Effector memory CD8-positive, alpha-beta T cell (primary cell): ENCODE results near the gene KRTAP3-2.

Experiments used
- ATAC-seq: fragments of 150-1000 bp; cut with Tn5 transposase; replicated peaks from 2 replicates; pipeline ENCODE4 v1.10.0; 2021; ENCODE audit warnings: mild to moderate bottlenecking, moderate library complexity
- DNase-seq, 3 experiments: peaks; one replicate each; pipeline ENCODE4 v3.0.0; 2021
- H3K27ac Mint-ChIP-seq, 2 donors: one replicate each; pipeline ENCODE4 v1.8.0; 2022; ENCODE audit warnings: mild to moderate bottlenecking in 2 of 2, mixed read lengths in 2 of 2, moderate library complexity in 2 of 2
- H3K27me3 Mint-ChIP-seq, 2 donors: one replicate each; pipeline ENCODE4 v1.8.0; 2022; ENCODE audit warnings: mixed read lengths in 2 of 2
- H3K36me3 Mint-ChIP-seq: one replicate; pipeline ENCODE4 v1.8.0; 2022; ENCODE audit warnings: mild to moderate bottlenecking, moderate library complexity, mixed read lengths; ENCODE audit not compliant: insufficient read depth
- H3K4me1 Mint-ChIP-seq, 2 donors: one replicate each; pipeline ENCODE4 v1.8.0; 2022; ENCODE audit warnings: low read depth in 2 of 2, mixed read lengths in 2 of 2
- H3K4me3 Mint-ChIP-seq, 2 donors: one replicate each; pipeline ENCODE4 v1.8.0; 2022; ENCODE audit warnings: mild to moderate bottlenecking in 2 of 2, mixed read lengths in 2 of 2, moderate library complexity in 2 of 2
- H3K9me3 Mint-ChIP-seq, 2 donors: one replicate each; pipeline ENCODE4 v1.8.0; 2022; ENCODE audit warnings: mixed read lengths in 2 of 2

KRTAP3-2 gene

DNA sequence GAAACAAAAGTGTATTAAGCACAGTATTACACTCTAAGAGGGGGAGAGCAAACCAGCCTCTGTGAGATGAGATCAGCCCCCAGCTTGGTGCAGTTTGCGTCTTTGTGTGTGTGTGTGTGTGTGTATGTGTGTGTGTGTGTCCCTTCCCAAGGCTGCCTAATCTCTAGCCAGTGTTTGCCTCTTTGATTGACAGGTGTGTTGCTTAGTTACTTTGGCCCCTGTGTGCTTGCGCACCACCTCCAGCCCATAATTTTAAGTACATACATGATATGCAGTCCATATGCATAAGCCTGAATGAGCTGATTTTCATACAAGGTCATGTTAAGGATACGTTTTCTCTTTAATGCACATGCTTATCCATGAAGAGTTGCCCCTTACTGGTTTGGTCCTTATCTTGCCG, 2.1 kb upstream of the KRTAP3-2 start:
- Mint-ChIP-seq H3K4me3 (no peak overlapping the region), H3K4me1 (no peaks in the 10 kb centered on the region), H3K9me3 (no peaks in the 10 kb centered on the region), H3K27ac (no peak overlapping the region), H3K36me3 (no peaks in the 10 kb centered on the region), H3K27me3 (peaks cover 64 to 71% of the 10 kb centered on the region in 2 donors)
- no peak for ATAC-seq
- DNase-seq = no peak

DNA sequence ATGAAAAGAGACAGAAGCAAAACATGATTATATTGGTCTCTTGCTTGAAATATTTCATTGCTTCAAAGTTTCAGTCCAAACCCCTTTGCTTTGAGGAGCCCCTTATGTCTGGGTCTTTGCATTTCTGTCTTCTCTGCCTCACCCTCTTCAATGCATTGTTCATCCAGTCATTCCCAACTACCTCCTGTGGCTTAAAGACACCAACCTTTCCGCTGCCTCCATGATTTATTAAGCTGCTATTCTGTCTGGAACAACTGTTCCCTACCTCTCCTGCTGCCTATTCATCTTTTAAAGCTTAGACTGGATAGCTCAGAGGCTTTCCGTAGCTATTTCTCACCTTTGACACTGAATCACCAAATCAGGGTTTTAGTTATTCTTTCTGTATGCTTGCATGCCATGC, 2.3 kb downstream of the KRTAP3-2 start:
- Mint-ChIP-seq H3K4me1 (no peaks in the 10 kb centered on the region), H3K9me3 (no peaks in the 10 kb centered on the region), H3K27me3 (peaks cover 83 to 84% of the 10 kb centered on the region in 2 donors), H3K4me3 (no peak overlapping the region), H3K27ac (no peak overlapping the region), H3K36me3 (no peaks in the 10 kb centered on the region)
- ATAC-seq = no peak
- DNase-seq = no peak

GRCh38 chr17:40996829-40997228, 2.9 kb downstream of the KRTAP3-2 start:
- Mint-ChIP-seq H3K4me3 (no peak overlapping the region), H3K27ac (no peak overlapping the region), H3K9me3 (no peaks in the 10 kb centered on the region), H3K36me3 (no peaks in the 10 kb centered on the region), H3K4me1 (no peaks in the 10 kb centered on the region), H3K27me3 (peaks cover 83 to 84% of the 10 kb centered on the region in 2 donors)
- DNase-seq (no peak), ATAC-seq (no peak)

DNA sequence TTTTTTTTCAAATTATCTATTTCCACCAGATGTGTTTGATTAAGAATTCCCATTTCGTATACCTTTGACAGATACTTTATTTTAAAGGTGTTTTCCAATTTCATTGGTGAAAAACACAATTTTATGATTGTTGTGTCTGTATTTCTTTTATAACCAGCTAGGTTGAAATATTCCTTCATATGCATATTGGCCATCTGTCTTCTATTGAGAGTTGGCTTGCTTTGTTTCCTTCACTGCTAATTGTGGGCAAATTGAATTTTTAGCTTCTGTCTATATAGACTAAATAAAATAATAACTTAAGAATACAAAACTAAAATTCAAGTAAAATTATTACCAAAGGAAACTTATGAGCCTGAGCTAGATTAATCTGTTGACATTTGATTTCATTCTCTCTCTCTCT, 4.6 kb downstream of the KRTAP3-2 start:
- DNase-seq (no peak), ATAC-seq (no peak)
- Mint-ChIP-seq H3K27me3 (peaks cover 72 to 73% of the 10 kb centered on the region in 2 donors), H3K9me3 (no peaks in the 10 kb centered on the region), H3K4me3 (no peak overlapping the region), H3K27ac (no peak overlapping the region), H3K36me3 (no peaks in the 10 kb centered on the region), H3K4me1 (no peaks in the 10 kb centered on the region)

GRCh38 chr17:40993839-40994238, 5.9 kb downstream of the KRTAP3-2 start, which contains the start of gene KRTAP3-3:
Gene KRTAP3-3, minus strand, starts transcription at chr17:40994164. Its CDS starts 67 bp downstream, at chr17:40994097.
- H3K27me3 Mint-ChIP-seq = peaks cover 59 to 62% of the 10 kb centered on the region in 2 donors
- DNase-seq = no peak
- ATAC-seq = no peak
- no peak within 1 kb of the TSS for H3K4me3 Mint-ChIP-seq
- no peaks in the 10 kb centered on the region for H3K36me3 Mint-ChIP-seq
- H3K4me1 Mint-ChIP-seq = no peaks in the 10 kb centered on the region
- H3K27ac Mint-ChIP-seq = no peak within 1 kb of the TSS
- H3K9me3 Mint-ChIP-seq = no peaks in the 10 kb centered on the region

- ATAC-seq = no peak
- no peaks in the 10 kb centered on the region for H3K36me3 Mint-ChIP-seq
- no peaks in the 10 kb centered on the region for H3K4me1 Mint-ChIP-seq
- H3K4me3 Mint-ChIP-seq = no peak overlapping the region
- DNase-seq = no peak
- peaks cover 52 to 55% of the 10 kb centered on the region in 2 donors for H3K27me3 Mint-ChIP-seq
- H3K27ac Mint-ChIP-seq = no peak overlapping the region
- H3K9me3 Mint-ChIP-seq = no peaks in the 10 kb centered on the region
Measured at GRCh38 chr17:40993084-40993483, 6.6 kb downstream of the KRTAP3-2 start.

DNA sequence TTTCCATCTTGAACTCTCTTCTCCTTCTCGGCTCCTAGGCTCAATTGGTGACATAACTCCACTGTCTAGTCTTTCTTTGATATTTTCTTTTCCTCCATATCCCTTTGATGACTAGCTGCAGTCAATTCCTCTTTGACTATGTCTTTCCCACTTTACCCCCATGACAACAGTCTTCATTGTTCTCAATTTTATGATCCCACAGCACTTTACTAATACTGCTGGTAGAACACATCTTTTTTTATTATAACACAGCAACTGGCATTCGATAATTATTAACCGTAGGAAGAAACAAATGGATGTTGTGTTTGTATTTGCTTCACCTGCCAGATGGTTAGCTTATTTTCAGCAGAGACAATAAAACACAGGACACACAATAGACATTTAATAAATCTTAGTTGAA, 7.0 kb downstream of the KRTAP3-2 start:
- no peaks in the 10 kb centered on the region for H3K36me3 Mint-ChIP-seq
- DNase-seq = no peak
- H3K9me3 Mint-ChIP-seq = no peaks in the 10 kb centered on the region

DNA sequence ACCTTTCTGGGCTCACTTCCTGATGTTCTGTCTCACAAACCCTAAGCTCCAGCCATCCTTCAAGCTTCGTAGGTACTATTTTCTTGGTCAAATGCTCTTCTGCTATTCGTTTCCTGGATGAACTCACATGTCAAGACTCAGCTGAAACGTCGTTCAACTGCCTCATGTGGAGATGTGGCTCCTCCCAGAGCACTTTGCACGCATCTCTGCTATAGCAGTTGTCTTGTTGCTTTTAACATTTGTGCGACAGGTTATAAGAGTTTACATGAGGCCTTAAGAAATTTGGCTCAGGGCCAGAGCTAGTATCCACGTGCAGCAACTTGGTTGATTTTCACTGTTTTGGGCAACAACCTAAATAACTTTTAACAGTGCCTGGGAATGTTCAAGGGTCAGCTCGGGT, 12.8 kb downstream of the KRTAP3-2 start:
- no peaks in the 10 kb centered on the region for H3K4me1 Mint-ChIP-seq
- ATAC-seq (no peak), DNase-seq (no peak)
- H3K9me3 Mint-ChIP-seq = no peaks in the 10 kb centered on the region
- H3K4me3 Mint-ChIP-seq = no peak overlapping the region
- H3K36me3 Mint-ChIP-seq = no peaks in the 10 kb centered on the region
- H3K27ac Mint-ChIP-seq = no peak overlapping the region
- H3K27me3 Mint-ChIP-seq = peaks cover 30 to 41% of the 10 kb centered on the region in 2 donors

More for the DNA sequence above, 7.0 kb downstream of the KRTAP3-2 start:
- H3K27ac Mint-ChIP-seq = no peak overlapping the region
- no peak overlapping the region for H3K4me3 Mint-ChIP-seq
- H3K4me1 Mint-ChIP-seq = no peaks in the 10 kb centered on the region
- no peak for ATAC-seq
- peaks cover 51 to 55% of the 10 kb centered on the region in 2 donors for H3K27me3 Mint-ChIP-seq

DNA sequence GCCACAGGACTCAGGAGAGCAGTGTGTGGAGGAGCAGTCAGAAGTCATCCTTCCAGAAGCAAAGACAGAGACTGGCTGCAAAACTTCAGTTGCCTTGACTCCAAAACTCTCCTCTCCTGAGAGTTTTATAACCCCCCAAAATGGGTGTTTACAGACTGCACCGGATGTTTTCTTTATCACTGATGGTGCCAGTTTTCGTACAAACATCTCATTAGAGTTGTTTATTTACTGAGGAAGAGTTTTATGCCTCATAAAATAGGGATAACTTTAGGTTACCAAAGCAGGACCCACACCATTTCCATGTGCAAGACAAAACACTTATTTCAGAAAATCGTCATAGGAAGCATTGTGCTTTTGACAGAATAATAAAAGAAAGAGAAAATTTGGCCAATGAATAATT, 15.5 kb downstream of the KRTAP3-2 start, which contains the start of gene KRT40:
Gene KRT40 (minus strand): TSS at position 101 of the 400 bp plus-strand sequence. CDS start 53 bp downstream, at position 48.
- Mint-ChIP-seq H3K36me3 (no peaks in the 10 kb centered on the region), H3K9me3 (no peaks in the 10 kb centered on the region), H3K27ac (no peak within 1 kb of the TSS), H3K4me3 (no peak within 1 kb of the TSS), H3K27me3 (peaks cover 33 to 62% of the 10 kb centered on the region in 2 donors), H3K4me1 (no peaks in the 10 kb centered on the region)
- DNase-seq (no peak), ATAC-seq (no peak)

- DNase-seq (no peak), ATAC-seq (no peak)
- H3K27ac Mint-ChIP-seq = no peak overlapping the region
- H3K4me3 Mint-ChIP-seq = no peak overlapping the region
- no peaks in the 10 kb centered on the region for H3K36me3 Mint-ChIP-seq
- peaks cover 33 to 57% of the 10 kb centered on the region in 2 donors for H3K27me3 Mint-ChIP-seq
- no peaks in the 10 kb centered on the region for H3K4me1 Mint-ChIP-seq
- no peaks in the 10 kb centered on the region for H3K9me3 Mint-ChIP-seq
Measured at GRCh38 chr17:40981115-40981514, 18.6 kb downstream of the KRTAP3-2 start.

- no peak overlapping the region for H3K27ac Mint-ChIP-seq
- no peaks in the 10 kb centered on the region for H3K4me1 Mint-ChIP-seq
- ATAC-seq = no peak
Measured at GRCh38 chr17:40980596-40980995, 19.1 kb downstream of the KRTAP3-2 start.

GRCh38 chr17:40980117-40980516, 19.6 kb downstream of the KRTAP3-2 start:
- H3K27me3 Mint-ChIP-seq = peaks cover 43 to 65% of the 10 kb centered on the region in 2 donors
- no peaks in the 10 kb centered on the region for H3K4me1 Mint-ChIP-seq
- no peaks in the 10 kb centered on the region for H3K36me3 Mint-ChIP-seq
- no peak overlapping the region for H3K27ac Mint-ChIP-seq
- no peaks in the 10 kb centered on the region for H3K9me3 Mint-ChIP-seq
- ATAC-seq = no peak
- no peak overlapping the region for H3K4me3 Mint-ChIP-seq
- no peak for DNase-seq

More at GRCh38 chr17:40980596-40980995, 19.1 kb downstream of the KRTAP3-2 start:
- Mint-ChIP-seq H3K4me3 (no peak overlapping the region), H3K27me3 (peaks cover 38 to 60% of the 10 kb centered on the region in 2 donors), H3K9me3 (no peaks in the 10 kb centered on the region), H3K36me3 (no peaks in the 10 kb centered on the region)
- DNase-seq = no peak

GRCh38 chr17:40978575-40979151, 21.0 kb downstream of the KRTAP3-2 start:
- H3K36me3 Mint-ChIP-seq = no peaks in the 10 kb centered on the region
- H3K27me3 Mint-ChIP-seq = peaks cover 49 to 64% of the 10 kb centered on the region in 2 donors
- no peak overlapping the region for H3K27ac Mint-ChIP-seq
- no peak overlapping the region for H3K4me3 Mint-ChIP-seq
- no peaks in the 10 kb centered on the region for H3K9me3 Mint-ChIP-seq
- DNase-seq (no peak), ATAC-seq (no peak)
- H3K4me1 Mint-ChIP-seq = no peaks in the 10 kb centered on the region

- Mint-ChIP-seq H3K4me3 (no peak overlapping the region), H3K27ac (no peak overlapping the region), H3K4me1 (no peaks in the 10 kb centered on the region), H3K27me3 (peaks cover 51 to 53% of the 10 kb centered on the region in 2 donors), H3K36me3 (no peaks in the 10 kb centered on the region), H3K9me3 (no peaks in the 10 kb centered on the region)
- DNase-seq (no peak), ATAC-seq (no peak)
Measured at GRCh38 chr17:40975516-40975915, 24.2 kb downstream of the KRTAP3-2 start.
